T-cell (primary cell): ENCODE measurements around the gene EIF4A3. TPM values are rescaled to one million over a fixed set of nuclear protein-coding genes. Genes with fewer than 3 reads are reported as not detected.

Experiments
- ATAC-seq, 4 experiments: fragments of 200-7000 bp in 3 of 4; fragments of 150-1000 bp in 1 of 4; cut with Tn5 transposase; replicated peaks in 1 of 4; 1 replicate in 3 of 4; 2 replicates in 1 of 4; pipeline ENCODE4 v1.10.0; 2021; ENCODE audit warnings: moderate library complexity in 3 of 4, mild to moderate bottlenecking in 2 of 4, moderate number of reproducible peaks in 1 of 4
- CTCF ChIA-PET, 2 donors: fragments of 300-600 bp; sonication (Branson Sonifier 250); formaldehyde crosslinking; loops; one replicate each; lab custom pipeline; 2022; ENCODE audit warnings: antibody characterized with exemption in 2 of 2; lab: Charles Lee
- POLR2A ChIA-PET, 2 donors: fragments of 300-600 bp; sonication (Branson Sonifier 250); formaldehyde crosslinking; loops; one replicate each; lab custom pipeline; 2022; ENCODE audit warnings: antibody characterized with exemption in 2 of 2; lab: Charles Lee
- DNase-seq, 35 experiments: peaks; one replicate each; pipeline versions ENCODE4 v3.0.0 to v3.0.0-alpha.2; 2013 to 2023
- H3K27ac ChIP-seq: one replicate; pipeline ENCODE4 v1.5.1; 2013; ENCODE audit warnings: low read length
- H3K27me3 ChIP-seq, 2 experiments: replicated peaks in 1 of 2; 1 replicate in 1 of 2; 2 replicates in 1 of 2; pipeline versions ENCODE4 v1.6.1 to v1.7.0; 2013; ENCODE audit warnings: low read length in 1 of 2, mixed read lengths in 1 of 2; ENCODE audit not compliant: control insufficient read depth in 2 of 2, insufficient read depth in 2 of 2; ENCODE audit errors: extremely low read depth in 1 of 2
- H3K36me3 ChIP-seq, 2 donors: 1 replicate in 1 of 2; 2 replicates in 1 of 2; pipeline versions ENCODE4 v1.6.1 to v1.7.0; 2013; ENCODE audit warnings: low read length in 1 of 2; ENCODE audit not compliant: control insufficient read depth in 2 of 2, insufficient read depth in 1 of 2; ENCODE audit errors: extremely low read depth in 1 of 2
- H3K4me1 ChIP-seq, 2 experiments: 1 replicate in 1 of 2; 2 replicates in 1 of 2; pipeline versions ENCODE4 v1.6.1 to v1.7.0; 2013; ENCODE audit warnings: low read length in 2 of 2, mixed read lengths in 1 of 2; ENCODE audit not compliant: insufficient read depth in 2 of 2, control insufficient read depth in 1 of 2; ENCODE audit errors: extremely low read depth in 1 of 2
- H3K4me3 ChIP-seq, 2 donors: 1 replicate in 1 of 2; 2 replicates in 1 of 2; pipeline versions ENCODE4 v1.5.1 to v1.7.0; 2013; ENCODE audit warnings: mild to moderate bottlenecking in 2 of 2, low read length in 1 of 2, moderate library complexity in 1 of 2; ENCODE audit not compliant: control insufficient read depth in 1 of 2; ENCODE audit errors: extremely low read depth in 1 of 2
- H3K9me3 ChIP-seq: 2 replicates; pipeline ENCODE4 v1.7.0; 2013
- H3K27ac Mint-ChIP-seq, 2 donors: one replicate each; pipeline ENCODE4 v1.8.0; 2020 to 2021; ENCODE audit warnings: mild to moderate bottlenecking in 2 of 2, mixed read lengths in 2 of 2
- H3K27me3 Mint-ChIP-seq, 2 donors: one replicate each; pipeline ENCODE4 v1.8.0; 2021 to 2022; ENCODE audit warnings: mixed read lengths in 2 of 2
- H3K36me3 Mint-ChIP-seq: one replicate; pipeline ENCODE4 v1.8.0; 2021; ENCODE audit warnings: mixed read lengths
- H3K4me1 Mint-ChIP-seq, 3 donors: one replicate each; pipeline ENCODE4 v1.8.0; 2020 to 2022; ENCODE audit warnings: mixed read lengths in 3 of 3, mild to moderate bottlenecking in 1 of 3
- H3K4me3 Mint-ChIP-seq, 3 donors: one replicate each; pipeline ENCODE4 v1.8.0; 2020 to 2022; ENCODE audit warnings: mild to moderate bottlenecking in 3 of 3, mixed read lengths in 3 of 3, moderate library complexity in 3 of 3
- H3K9me3 Mint-ChIP-seq, 3 donors: one replicate each; pipeline ENCODE4 v1.8.0; 2020 to 2022; ENCODE audit warnings: mixed read lengths in 3 of 3
- WGBS: methylation state at CpG from one replicate; pipeline ENCODE4 v1.1.5; 2013; ENCODE audit warnings: missing lambda C conversion rate; ENCODE audit not compliant: insufficient coverage; 5-methylcytosine and 5-hydroxymethylcytosine counted together
- total RNA-seq, 35 experiments: library from RNA in 6 of 35; stranded (reverse) in 6 of 35; fragments of 120-200 nt in 1 of 35; gene quantifications; one replicate each; pipeline versions ENCODE4 v1.2.1 to v1.2.4 and lab custom pipeline; 2013 to 2026

The EIF4A3 gene
- total RNA-seq, 5 donors from 2014 or later (not counting 1 experiment from before 2014, with no cell fraction given) = 70.1 to 105 (median 71.4) TPM

GRCh38 chr17:80191192-80191591 lies 44.3 kb upstream of the EIF4A3 start:
- Mint-ChIP-seq H3K36me3 (no peaks in the 10 kb centered on the region), H3K27me3 (peaks cover 0 to 5% of the 10 kb centered on the region in 2 donors), H3K4me3 (no peak overlapping the region), H3K4me1 (no peaks in the 10 kb centered on the region), H3K9me3 (no peaks in the 10 kb centered on the region), H3K27ac (no peak overlapping the region)
- Histone ChIP-seq H3K36me3 (no peaks in the 10 kb centered on the region), H3K27ac (no peak overlapping the region), H3K4me1 (no peaks in the 10 kb centered on the region), H3K27me3 (peaks cover 0 to 51% of the 10 kb centered on the region in 2 experiments), H3K4me3 (no peak overlapping the region), H3K9me3 (no peaks in the 10 kb centered on the region)
- 93% methylated on average over 20 of the region's 20 CpGs for WGBS
- ATAC-seq (no peak), DNase-seq (no peak)
- POLR2A ChIA-PET = no interaction called here
- CTCF ChIA-PET = no interaction called here

- H3K27me3 Mint-ChIP-seq = peaks cover 0 to 3% of the 10 kb centered on the region in 2 donors
- Histone ChIP-seq H3K9me3 (no peaks in the 10 kb centered on the region), H3K27ac (no peak overlapping the region), H3K4me1 (no peaks in the 10 kb centered on the region), H3K27me3 (peaks cover 0 to 51% of the 10 kb centered on the region in 2 experiments), H3K4me3 (no peak overlapping the region), H3K36me3 (no peaks in the 10 kb centered on the region)
- no peaks in the 10 kb centered on the region for H3K9me3 Mint-ChIP-seq
- no peak for DNase-seq
- H3K36me3 Mint-ChIP-seq = no peaks in the 10 kb centered on the region
- CTCF ChIA-PET = no interaction called here
- POLR2A ChIA-PET = no interaction called here
- no peak overlapping the region for H3K27ac Mint-ChIP-seq
- ATAC-seq = no peak
- no peak overlapping the region for H3K4me3 Mint-ChIP-seq
- H3K4me1 Mint-ChIP-seq = no peaks in the 10 kb centered on the region
- WGBS = 90% methylated on average over 9 of the region's 10 CpGs
Observed at GRCh38 chr17:80190716-80191115, 43.8 kb upstream of the EIF4A3 start.

DNA sequence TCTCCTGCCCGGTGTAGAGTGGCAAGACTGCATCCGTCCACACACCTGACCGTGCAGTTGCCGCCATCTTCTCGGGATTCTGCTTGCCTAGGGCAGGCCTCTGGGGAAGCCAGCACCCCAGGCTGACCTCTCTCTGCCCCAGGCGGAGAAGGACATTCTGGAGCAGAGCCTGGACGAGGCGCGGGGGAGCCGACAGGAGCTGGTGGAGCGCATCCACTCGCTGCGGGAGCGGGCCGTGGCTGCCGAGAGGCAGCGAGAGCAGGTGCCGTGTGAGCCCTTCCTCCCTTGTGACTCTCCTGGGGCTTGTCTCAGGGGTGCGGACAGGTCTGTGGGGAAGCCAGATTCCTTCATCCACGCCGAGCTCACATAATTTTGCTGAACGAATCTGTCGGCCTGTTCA lies 42.7 kb upstream of the EIF4A3 start:
- Mint-ChIP-seq H3K4me3 (no peak overlapping the region), H3K9me3 (no peaks in the 10 kb centered on the region), H3K36me3 (no peaks in the 10 kb centered on the region), H3K27me3 (peaks cover 0 to 3% of the 10 kb centered on the region in 2 donors), H3K4me1 (no peaks in the 10 kb centered on the region), H3K27ac (no peak overlapping the region)
- no peak for DNase-seq
- Histone ChIP-seq H3K36me3 (no peaks in the 10 kb centered on the region), H3K27me3 (peaks cover 0 to 51% of the 10 kb centered on the region in 2 experiments), H3K4me1 (no peaks in the 10 kb centered on the region), H3K9me3 (no peaks in the 10 kb centered on the region), H3K27ac (no peak overlapping the region), H3K4me3 (no peak overlapping the region)
- ATAC-seq = no peak
- ChIA-PET CTCF (no interaction called here), POLR2A (no interaction called here)
- 89% methylated on average over 23 of the region's 23 CpGs for WGBS

DNA sequence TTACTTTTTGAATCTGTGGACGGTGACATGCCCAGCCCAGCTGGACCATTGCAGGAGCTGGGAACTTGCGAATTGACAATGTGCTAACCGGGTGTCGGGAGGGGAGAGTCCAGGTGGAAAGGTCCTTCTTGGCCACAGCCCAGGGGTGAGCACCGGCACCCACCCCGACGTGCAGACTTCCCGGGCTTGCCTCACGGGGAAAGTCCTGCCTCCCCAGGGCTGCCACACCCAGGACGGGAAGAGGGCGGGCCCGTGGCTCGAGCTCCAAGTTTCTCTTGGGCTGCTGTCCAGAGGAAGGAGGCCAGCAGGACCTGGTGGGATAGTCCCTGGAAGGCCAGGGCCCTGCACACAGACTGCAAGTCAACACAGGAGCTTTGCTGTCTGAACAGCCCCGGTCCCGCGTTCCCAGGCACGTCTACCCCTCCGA lies 40.6 kb upstream of the EIF4A3 start:
- Histone ChIP-seq H3K4me3 (no peak overlapping the region), H3K4me1 (no peaks in the 10 kb centered on the region), H3K27me3 (peaks cover 0 to 52% of the 10 kb centered on the region in 2 experiments), H3K36me3 (no peaks in the 10 kb centered on the region), H3K27ac (no peak overlapping the region), H3K9me3 (no peaks in the 10 kb centered on the region)
- whole genome bisulfite sequencing = 90% methylated on average over 18 of the region's 18 CpGs
- H3K4me1 Mint-ChIP-seq = no peaks in the 10 kb centered on the region
- ChIA-PET CTCF (no interaction called here), POLR2A (no interaction called here)
- H3K27me3 Mint-ChIP-seq = peaks cover 0 to 3% of the 10 kb centered on the region in 2 donors
- no peaks in the 10 kb centered on the region for H3K36me3 Mint-ChIP-seq
- no peak for DNase-seq
- no peaks in the 10 kb centered on the region for H3K9me3 Mint-ChIP-seq
- ATAC-seq = no peak
- H3K27ac Mint-ChIP-seq = no peak overlapping the region
- no peak overlapping the region for H3K4me3 Mint-ChIP-seq

DNA sequence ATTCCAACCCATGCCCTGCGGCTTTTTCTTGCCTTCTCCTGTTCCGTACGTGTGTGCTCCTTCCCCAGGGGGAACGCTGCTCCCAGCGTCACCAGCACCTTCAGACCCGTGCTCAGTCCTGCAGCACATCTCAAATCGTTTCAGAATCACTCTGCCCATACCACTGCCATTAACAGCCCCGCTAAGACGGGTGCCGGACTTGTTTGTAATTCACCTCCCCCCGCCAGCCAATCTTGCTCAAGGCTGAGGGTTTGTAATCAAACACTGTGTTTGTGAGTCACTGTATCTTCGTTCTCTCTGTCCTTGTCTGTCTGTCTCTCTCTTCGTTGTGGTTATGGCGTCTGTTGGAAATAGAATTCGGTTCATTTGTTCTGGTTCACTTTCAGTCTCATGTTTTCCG lies 40.2 kb upstream of the EIF4A3 start:
- H3K36me3 Mint-ChIP-seq = no peaks in the 10 kb centered on the region
- H3K4me3 Mint-ChIP-seq = no peak overlapping the region
- no peak for ATAC-seq

GRCh38 chr17:80185968-80186367 lies 39.0 kb upstream of the EIF4A3 start:
- Mint-ChIP-seq H3K9me3 (no peaks in the 10 kb centered on the region), H3K4me1 (no peaks in the 10 kb centered on the region), H3K27ac (no peak overlapping the region), H3K4me3 (no peak overlapping the region), H3K36me3 (no peaks in the 10 kb centered on the region), H3K27me3 (peaks cover 0 to 5% of the 10 kb centered on the region in 2 donors)
- no peak for ATAC-seq
- no peaks in the 10 kb centered on the region for H3K4me1 ChIP-seq
- H3K36me3 ChIP-seq = no peaks in the 10 kb centered on the region
- ChIA-PET POLR2A (interaction anchor here in 1 of 2 donors (0.6 kb wide), 1 partner anchor 149 kb away, joined by 4 read pairs; no protein-coding TSS in a partner anchor), CTCF (interaction anchor here in 1 of 2 donors (0.6 kb wide), 1 partner anchor 14 kb away, joined by 4 read pairs; no protein-coding TSS in a partner anchor)
- no peaks in the 10 kb centered on the region for H3K9me3 ChIP-seq
- no peak for DNase-seq
- H3K27me3 ChIP-seq = peaks cover 0 to 51% of the 10 kb centered on the region in 2 experiments
- no peak overlapping the region for H3K4me3 ChIP-seq
- no peak overlapping the region for H3K27ac ChIP-seq
- WGBS = 74% methylated on average over 9 of the region's 9 CpGs

More for the DNA sequence above, 40.2 kb upstream of the EIF4A3 start:
- no peak for DNase-seq
- no peaks in the 10 kb centered on the region for H3K9me3 Mint-ChIP-seq
- ChIA-PET CTCF (no interaction called here), POLR2A (no interaction called here)
- Histone ChIP-seq H3K4me1 (no peaks in the 10 kb centered on the region), H3K36me3 (no peaks in the 10 kb centered on the region), H3K27me3 (peaks cover 0 to 52% of the 10 kb centered on the region in 2 experiments), H3K9me3 (no peaks in the 10 kb centered on the region), H3K4me3 (no peak overlapping the region), H3K27ac (no peak overlapping the region)
- 90% methylated on average over 13 of the region's 16 CpGs for WGBS
- H3K4me1 Mint-ChIP-seq = no peaks in the 10 kb centered on the region
- H3K27ac Mint-ChIP-seq = no peak overlapping the region
- H3K27me3 Mint-ChIP-seq = peaks cover 0 to 3% of the 10 kb centered on the region in 2 donors

DNA sequence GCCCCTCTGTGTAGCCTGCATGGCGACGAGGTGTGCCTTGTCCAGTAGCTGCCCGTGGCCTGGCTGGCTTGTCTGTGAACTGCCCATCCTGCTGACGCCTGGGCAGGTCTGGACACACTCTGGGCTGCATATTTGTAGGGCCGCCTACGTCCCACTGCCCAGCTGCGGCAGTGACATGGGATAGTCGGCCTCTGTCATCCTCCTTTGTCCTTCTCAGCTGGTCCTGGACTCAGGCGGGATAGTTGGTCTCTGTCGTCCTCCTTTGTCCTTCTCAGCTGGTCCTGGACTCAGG lies 37.4 kb upstream of the EIF4A3 start:
- no peaks in the 10 kb centered on the region for H3K36me3 ChIP-seq
- CTCF ChIA-PET = no interaction called here
- POLR2A ChIA-PET = no interaction called here

More for the DNA sequence above, 37.4 kb upstream of the EIF4A3 start:
- H3K36me3 Mint-ChIP-seq = no peaks in the 10 kb centered on the region
- Histone ChIP-seq H3K27ac (no peak overlapping the region), H3K4me3 (no peak overlapping the region), H3K27me3 (peaks cover 0 to 45% of the 10 kb centered on the region in 2 experiments), H3K9me3 (no peaks in the 10 kb centered on the region), H3K4me1 (no peaks in the 10 kb centered on the region)
- WGBS = 74% methylated on average over 4 of the region's 10 CpGs
- H3K27me3 Mint-ChIP-seq = peaks cover 0 to 2% of the 10 kb centered on the region in 2 donors
- no peak for ATAC-seq
- no peaks in the 10 kb centered on the region for H3K9me3 Mint-ChIP-seq
- H3K4me3 Mint-ChIP-seq = no peak overlapping the region
- no peak for DNase-seq
- H3K4me1 Mint-ChIP-seq = no peaks in the 10 kb centered on the region
- no peak overlapping the region for H3K27ac Mint-ChIP-seq
